Transverse colon (tissue), 4 donors: ENCODE results near the gene LSM3. TPM values are rescaled to one million over a fixed set of nuclear protein-coding genes. Genes with fewer than 3 reads are reported as not detected.

ENCODE experiments used
- DNase-seq: peaks from one replicate; pipeline ENCODE4 v3.0.0-alpha.2; 2019
- H3K27ac ChIP-seq, 4 donors: fragments of 200-600 bp; sonication (generic); 2 replicates each; pipeline ENCODE4 v1.5.1; 2016 to 2018; ENCODE audit warnings: inconsistent platforms in 4 of 4
- H3K27me3 ChIP-seq: fragments of 200-600 bp; sonication (generic); 2 replicates; pipeline ENCODE4 v1.5.1; 2017; ENCODE audit warnings: inconsistent platforms
- H3K36me3 ChIP-seq, 4 donors: fragments of 200-600 bp; sonication (generic); 2 replicates each; pipeline ENCODE4 v1.5.1; 2017 to 2019; ENCODE audit warnings: inconsistent platforms in 4 of 4
- H3K4me1 ChIP-seq, 4 donors: fragments of 200-600 bp; sonication (generic); 2 replicates each; pipeline ENCODE4 v1.5.1; 2017 to 2020; ENCODE audit warnings: inconsistent platforms in 4 of 4
- H3K4me3 ChIP-seq, 4 donors: fragments of 200-600 bp; sonication (generic); 1 replicate in 1 of 4; 2 replicates in 3 of 4; pipeline versions ENCODE4 v1.5.1 to v1.6.1; 2017 to 2019; ENCODE audit warnings: inconsistent platforms in 4 of 4
- H3K9me3 ChIP-seq, 2 donors: fragments of 200-600 bp; sonication (generic); 2 replicates each; pipeline ENCODE4 v1.5.1; 2017 to 2019; ENCODE audit warnings: inconsistent platforms in 2 of 2
- EP300 ChIP-seq: sonication (generic); formaldehyde crosslinking; IDR thresholded peaks from one replicate; pipeline ENCODE4 v1.6.1; 2017; ENCODE audit warnings: antibody characterized with exemption, low read depth
- POLR2A ChIP-seq: fragments of 450-650 bp; IDR thresholded peaks from one replicate; pipeline ENCODE4 v1.6.1; 2016; ENCODE audit warnings: antibody characterized with exemption, mild to moderate bottlenecking, moderate library complexity
- POLR2AphosphoS5 ChIP-seq, 3 donors: sonication (generic); formaldehyde crosslinking; IDR thresholded peaks; one replicate each; pipeline ENCODE4 v1.6.1; 2016; ENCODE audit warnings: antibody characterized with exemption in 3 of 3
- WGBS, 2 donors: methylation state at CpG; one replicate each; pipeline ENCODE4 v1.1.5; 2018; ENCODE audit warnings: low coverage in 1 of 2; 5-methylcytosine and 5-hydroxymethylcytosine counted together
- in situ Hi-C, 4 donors: fragments of 200-750 bp; cut with MboI; loops; one replicate each; pipeline versions ENCODE4 v1.15.0 to v1.15.1; 2017; ENCODE audit warnings: low sequenced_read_pairs in 3 of 4, low pct_ligation_motif_present in 1 of 4, low pct_unique_long_range_greater_than_20kb in 1 of 4
- intact Hi-C: fragments of 100-400 bp; cut with DNase I; formaldehyde crosslinking; loops from one replicate; pipeline ENCODE4 v1.15.1; 2023; ENCODE audit warnings: low total_unique reads
- total RNA-seq, 4 donors: library from RNA; depleted of rRNA; stranded (reverse); fragments of >200 nt; gene quantifications; one replicate each; pipeline ENCODE4 v1.1.0, GENCODE V29; 2016
- TF ChIP-seq, protein P1 (sequence below), 5 experiments: fragments of 200-600 bp in 3 of 5; fragments of 450-650 bp in 2 of 5; sonication (generic) in 3 of 5; IDR thresholded peaks; 1 replicate in 2 of 5; 2 replicates in 3 of 5; pipeline ENCODE4 v1.5.1; 2016 to 2017; ENCODE audit warnings: antibody characterized with exemption in 5 of 5, inconsistent platforms in 3 of 5, mild to moderate bottlenecking in 2 of 5, moderate library complexity in 1 of 5

Gene LSM3
- total RNA-seq, 4 donors from 2014 or later = 5.6 to 9.6 (median 8.0) TPM

DNA sequence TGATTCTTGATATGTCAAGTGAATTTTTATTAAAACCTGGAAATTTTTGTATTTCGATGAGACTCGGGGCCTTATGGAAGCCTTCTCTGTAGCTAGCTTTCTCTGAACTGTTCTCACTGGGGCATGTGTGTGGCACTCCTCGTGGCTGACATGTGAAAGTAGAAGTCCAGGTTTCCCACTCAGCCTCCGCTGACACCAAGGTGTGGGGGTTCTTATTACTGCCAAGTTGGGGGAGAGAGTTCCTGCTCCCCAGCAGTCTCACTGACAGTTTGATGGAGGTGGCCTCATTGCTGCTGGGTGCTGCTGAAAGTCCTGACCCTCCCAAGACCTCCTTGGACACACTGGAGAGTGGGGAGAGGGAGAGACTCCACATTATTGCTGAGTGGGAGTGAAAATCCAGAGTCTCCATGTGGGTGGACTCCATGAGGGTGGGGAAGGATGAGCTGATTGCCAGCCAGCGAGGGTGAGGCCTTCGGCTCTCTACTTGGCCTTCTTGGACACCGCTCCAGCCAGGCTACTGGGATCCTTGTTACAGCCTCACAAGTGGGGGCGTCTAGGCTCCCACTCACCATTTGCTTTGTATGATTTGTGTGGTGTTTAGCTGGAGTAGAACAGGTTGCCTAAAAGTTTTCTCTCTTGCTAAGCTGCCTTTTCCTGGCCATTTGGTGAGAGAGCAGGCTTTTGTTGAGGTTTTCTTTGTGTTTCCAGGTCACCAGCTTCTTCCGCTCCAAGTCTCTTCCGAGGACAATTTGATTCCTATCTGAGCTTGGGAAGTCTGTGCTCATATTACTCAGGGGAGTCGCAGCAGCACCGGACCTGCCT, 64.1 kb downstream of the LSM3 start:
- DNase-seq = no peak

DNA sequence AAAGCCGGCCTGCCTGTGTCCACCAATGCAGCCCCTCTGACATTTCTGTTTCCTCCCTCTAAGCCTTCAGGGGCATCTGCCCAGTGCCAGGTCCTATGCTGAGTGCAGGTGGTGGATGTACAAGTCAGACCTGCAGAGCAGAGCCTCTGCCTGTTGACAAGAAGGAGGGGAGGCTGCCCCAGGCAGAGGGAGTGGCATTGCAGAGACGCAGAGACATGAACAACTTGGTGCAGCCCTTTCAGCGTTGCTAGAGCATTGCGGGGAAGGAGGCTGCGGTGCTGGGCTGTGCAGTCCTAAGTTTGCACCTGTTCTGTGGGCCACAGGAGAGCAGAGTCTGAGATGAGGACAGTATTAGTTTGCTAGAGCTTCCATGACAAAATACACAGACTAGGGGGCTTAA, 65.2 kb downstream of the LSM3 start:
- intact Hi-C loops = no loop called here
- H3K36me3 ChIP-seq = no peaks in the 10 kb centered on the region
- in situ Hi-C loops = no loop called here
- H3K9me3 ChIP-seq = no peaks in the 10 kb centered on the region
- H3K4me3 ChIP-seq = no peak overlapping the region
- no peaks in the 10 kb centered on the region for H3K27me3 ChIP-seq
- H3K4me1 ChIP-seq = no peaks in the 10 kb centered on the region
- DNase-seq = no peak
- H3K27ac ChIP-seq = no peak overlapping the region
- WGBS, 2 donors = 85 to 89% methylated on average over 5 of the region's 5 CpGs
- TF ChIP-seq POLR2AphosphoS5 (IDR thresholded peaks at IDR 0.05) = no peak
- TF ChIP-seq, protein P1, sequence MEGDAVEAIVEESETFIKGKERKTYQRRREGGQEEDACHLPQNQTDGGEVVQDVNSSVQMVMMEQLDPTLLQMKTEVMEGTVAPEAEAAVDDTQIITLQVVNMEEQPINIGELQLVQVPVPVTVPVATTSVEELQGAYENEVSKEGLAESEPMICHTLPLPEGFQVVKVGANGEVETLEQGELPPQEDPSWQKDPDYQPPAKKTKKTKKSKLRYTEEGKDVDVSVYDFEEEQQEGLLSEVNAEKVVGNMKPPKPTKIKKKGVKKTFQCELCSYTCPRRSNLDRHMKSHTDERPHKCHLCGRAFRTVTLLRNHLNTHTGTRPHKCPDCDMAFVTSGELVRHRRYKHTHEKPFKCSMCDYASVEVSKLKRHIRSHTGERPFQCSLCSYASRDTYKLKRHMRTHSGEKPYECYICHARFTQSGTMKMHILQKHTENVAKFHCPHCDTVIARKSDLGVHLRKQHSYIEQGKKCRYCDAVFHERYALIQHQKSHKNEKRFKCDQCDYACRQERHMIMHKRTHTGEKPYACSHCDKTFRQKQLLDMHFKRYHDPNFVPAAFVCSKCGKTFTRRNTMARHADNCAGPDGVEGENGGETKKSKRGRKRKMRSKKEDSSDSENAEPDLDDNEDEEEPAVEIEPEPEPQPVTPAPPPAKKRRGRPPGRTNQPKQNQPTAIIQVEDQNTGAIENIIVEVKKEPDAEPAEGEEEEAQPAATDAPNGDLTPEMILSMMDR (IDR thresholded peaks at IDR 0.05) = no peak

More for the DNA sequence above, 64.1 kb downstream of the LSM3 start:
- Histone ChIP-seq H3K27me3 (no peaks in the 10 kb centered on the region), H3K4me1 (no peaks in the 10 kb centered on the region), H3K4me3 (no peak overlapping the region), H3K9me3 (no peaks in the 10 kb centered on the region), H3K27ac (no peak overlapping the region), H3K36me3 (no peaks in the 10 kb centered on the region)
- TF ChIP-seq, protein P1 (IDR thresholded peaks at IDR 0.05) = no peak
- TF ChIP-seq POLR2AphosphoS5 (IDR thresholded peaks at IDR 0.05) (no peak), EP300 (no peak), POLR2A (no peak)
- 70 to 85% methylated on average over 6 to 12 of the region's 12 CpGs for WGBS, 2 donors
- intact Hi-C loops (no loop called here), in situ Hi-C loops (no loop called here)

DNA sequence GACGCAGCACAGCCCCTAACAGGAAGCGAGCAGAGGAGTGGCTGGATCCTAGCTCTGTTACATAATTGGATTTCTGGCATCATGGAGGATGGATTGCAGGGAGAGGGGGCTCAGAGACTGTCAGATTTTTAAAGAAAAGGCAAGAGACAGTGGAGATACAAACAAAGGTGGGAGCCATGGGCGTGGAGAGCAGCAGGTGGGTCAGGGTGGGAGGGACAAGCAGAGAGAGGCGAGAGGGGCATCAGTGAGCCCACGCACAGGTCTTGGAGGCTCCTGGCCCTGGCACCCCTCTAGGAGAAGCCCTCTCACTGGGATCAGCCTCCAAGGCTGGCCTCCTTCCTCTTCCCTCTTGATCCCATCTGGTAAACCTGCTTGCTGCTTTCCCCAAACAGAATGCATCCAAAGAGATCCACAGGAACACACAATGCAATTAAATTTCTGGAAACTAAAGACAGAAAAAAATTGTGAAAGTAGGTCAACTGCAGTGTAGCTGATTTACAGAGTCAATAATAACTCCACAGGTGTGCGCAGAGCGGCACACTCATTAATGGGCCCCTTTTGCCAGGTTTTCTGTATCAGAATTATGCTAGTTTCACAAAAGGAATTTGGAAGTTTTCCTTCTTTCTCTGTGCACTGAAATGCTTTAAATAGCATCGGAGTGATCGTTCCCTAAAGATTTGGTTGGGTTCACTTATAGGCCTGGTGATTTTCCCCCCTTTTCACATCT, 66.1 kb downstream of the LSM3 start:
- H3K27me3 ChIP-seq = no peaks in the 10 kb centered on the region
- no peak for DNase-seq
- in situ Hi-C loops (no loop called here), intact Hi-C loops (no loop called here)
- no peak overlapping the region for H3K27ac ChIP-seq
- no peak overlapping the region for H3K4me3 ChIP-seq
- H3K36me3 ChIP-seq = no peaks in the 10 kb centered on the region
- no peak for TF ChIP-seq POLR2AphosphoS5 (IDR thresholded peaks at IDR 0.05)
- TF ChIP-seq POLR2A = no peak
- no peak for TF ChIP-seq EP300
- no peaks in the 10 kb centered on the region for H3K4me1 ChIP-seq
- H3K9me3 ChIP-seq = no peaks in the 10 kb centered on the region
- WGBS, 2 donors = 81 to 83% methylated on average over 4 to 9 of the region's 9 CpGs

GRCh38 chr3:14245248-14245639, 66.6 kb downstream of the LSM3 start:
- WGBS, 2 donors = 76 to 79% methylated on average over 6 of the region's 6 CpGs
- TF ChIP-seq POLR2AphosphoS5 (IDR thresholded peaks at IDR 0.05) = no peak
- TF ChIP-seq POLR2A = no peak
- TF ChIP-seq, protein P1 (IDR thresholded peaks at IDR 0.05) = no peak
- no peak for TF ChIP-seq EP300
- Histone ChIP-seq H3K27ac (no peak overlapping the region), H3K9me3 (no peaks in the 10 kb centered on the region), H3K4me1 (no peaks in the 10 kb centered on the region), H3K36me3 (no peaks in the 10 kb centered on the region), H3K27me3 (no peaks in the 10 kb centered on the region), H3K4me3 (no peak overlapping the region)
- intact Hi-C loops (no loop called here), in situ Hi-C loops (no loop called here)
- DNase-seq = no peak
